HG02938 (cell line): Measurements from ENCODE around the gene SDC3.

Source experiments
- ATAC-seq: cut with Tn5 transposase; IDR thresholded peaks from one replicate; pipeline ENCODE4 v1.9.1; 2021; ENCODE audit warnings: mild to moderate bottlenecking, moderate library complexity; ENCODE audit not compliant: unreplicated experiment

SDC3 gene

GRCh38 chr1:30855686-30856259 lies 52.8 kb downstream of the SDC3 start:
- ATAC-seq = no peak

- ATAC-seq = no peak
These were observed 55.2 kb downstream of the SDC3 start for GRCh38 chr1:30853350-30853749.

DNA sequence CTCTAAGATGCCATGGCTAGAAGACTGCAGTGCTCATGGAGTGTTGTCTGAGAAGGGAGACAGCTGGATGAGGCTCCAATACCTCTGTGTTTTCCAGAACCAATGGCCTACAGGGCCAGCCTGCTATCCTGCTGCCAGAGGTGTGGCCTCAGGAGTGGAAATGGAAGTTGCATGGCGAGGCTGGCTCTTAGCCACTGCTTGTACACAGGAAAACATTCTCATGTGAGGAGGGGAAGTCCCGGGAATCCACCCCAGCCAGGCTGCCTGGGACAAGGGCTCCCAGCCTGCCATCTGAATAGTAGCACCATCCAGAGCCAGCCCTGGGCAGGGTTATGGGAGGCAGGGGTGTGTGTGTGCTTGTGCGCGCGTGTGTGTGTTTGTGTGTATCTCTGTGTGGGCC lies 56.5 kb downstream of the SDC3 start:
- ATAC-seq = no peak

GRCh38 chr1:30851286-30851685 lies 57.3 kb downstream of the SDC3 start:
- no peak for ATAC-seq

GRCh38 chr1:30850607-30851006 lies 58.0 kb downstream of the SDC3 start:
- no peak for ATAC-seq

DNA sequence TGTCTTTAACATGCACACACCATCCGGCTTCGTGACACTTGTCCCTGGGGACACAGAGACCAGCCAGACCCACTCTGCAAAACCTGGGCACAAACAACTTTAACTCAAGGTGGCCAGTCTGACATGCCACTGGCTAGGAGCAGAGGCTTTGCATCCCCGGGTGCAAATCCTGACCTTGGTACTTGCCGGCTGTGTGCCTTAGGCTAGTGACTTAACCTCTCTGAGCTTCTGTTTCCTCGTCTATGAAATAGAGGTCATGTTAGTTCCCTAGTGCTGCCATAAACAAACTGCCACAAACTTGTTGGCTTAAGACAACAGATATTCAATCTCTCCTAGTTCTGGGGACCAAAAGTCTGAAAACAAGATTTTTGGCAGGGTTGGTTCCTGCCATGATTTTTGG lies 60.4 kb downstream of the SDC3 start:
- no peak for ATAC-seq

DNA sequence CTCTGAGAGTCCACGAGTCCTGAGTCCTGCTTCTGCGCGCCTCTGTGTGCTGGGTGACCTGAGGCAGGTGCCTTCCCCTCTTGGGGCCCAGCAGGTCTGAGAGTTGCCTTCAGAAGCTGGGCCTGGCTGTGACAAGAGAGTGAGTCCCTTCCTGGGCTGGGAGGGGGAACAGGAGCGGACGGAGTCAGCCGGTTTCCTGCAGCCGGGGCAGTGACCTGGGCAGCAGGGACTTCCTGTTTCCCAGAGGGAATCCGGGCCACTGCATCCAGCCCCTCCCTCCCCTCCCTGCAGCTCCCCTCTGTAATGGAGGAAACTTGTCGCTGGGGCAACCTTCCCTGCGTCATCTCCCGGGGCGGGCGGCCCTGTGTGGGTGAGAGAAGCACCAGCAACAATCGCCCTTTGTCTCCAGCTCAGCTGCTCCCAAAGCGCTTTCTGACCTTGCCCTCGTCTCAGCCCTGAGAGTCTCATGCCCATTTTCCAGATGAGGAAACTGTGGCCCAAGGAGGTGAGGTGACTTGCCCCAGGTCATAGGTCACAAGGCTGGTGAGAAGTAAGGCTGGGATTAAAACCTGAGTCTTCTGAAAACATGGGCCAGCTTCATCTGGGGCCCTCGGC lies 61.1 kb downstream of the SDC3 start:
- no peak for ATAC-seq

DNA sequence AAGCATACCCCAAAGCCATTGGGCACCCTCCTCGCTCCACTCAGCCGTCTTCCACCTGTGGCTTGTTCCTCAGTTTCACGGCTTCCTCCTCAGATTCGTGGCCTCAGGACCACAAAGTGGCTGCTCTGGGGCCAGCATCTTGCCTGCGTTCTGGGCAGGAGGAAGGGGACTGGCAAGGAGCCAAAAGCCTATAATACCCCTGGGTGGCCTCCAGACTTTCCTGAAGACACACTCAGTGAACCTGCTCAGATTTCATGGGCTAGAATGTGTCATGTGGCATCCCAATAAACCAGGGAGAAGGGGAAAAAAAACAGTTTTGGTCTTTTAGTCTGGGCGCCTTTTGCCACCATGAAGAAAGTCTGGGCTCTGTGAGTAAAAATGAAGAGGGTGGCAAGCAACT lies 62.0 kb downstream of the SDC3 start:
- no peak for ATAC-seq

DNA sequence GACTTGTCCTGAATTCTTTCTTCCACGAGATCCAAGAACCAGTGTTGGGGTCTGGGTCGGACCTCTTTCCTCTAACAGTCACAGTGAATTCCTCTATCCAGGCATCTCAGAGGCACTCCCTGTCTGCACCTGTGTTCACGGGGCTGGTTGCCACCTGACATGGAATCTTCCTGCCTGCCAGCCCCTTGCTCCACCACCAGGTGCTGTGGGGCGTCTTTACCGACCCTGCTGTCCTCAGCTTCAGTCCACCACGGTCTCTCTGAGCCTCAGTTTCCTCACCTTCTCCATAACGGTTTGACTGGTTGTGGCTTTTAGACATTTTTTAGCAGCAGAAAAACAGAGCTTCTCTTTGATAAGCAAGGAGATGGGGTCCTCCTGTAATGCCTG lies 62.7 kb downstream of the SDC3 start:
- ATAC-seq = no peak

GRCh38 chr1:30845237-30845903 lies 63.2 kb downstream of the SDC3 start:
- ATAC-seq = no peak

DNA sequence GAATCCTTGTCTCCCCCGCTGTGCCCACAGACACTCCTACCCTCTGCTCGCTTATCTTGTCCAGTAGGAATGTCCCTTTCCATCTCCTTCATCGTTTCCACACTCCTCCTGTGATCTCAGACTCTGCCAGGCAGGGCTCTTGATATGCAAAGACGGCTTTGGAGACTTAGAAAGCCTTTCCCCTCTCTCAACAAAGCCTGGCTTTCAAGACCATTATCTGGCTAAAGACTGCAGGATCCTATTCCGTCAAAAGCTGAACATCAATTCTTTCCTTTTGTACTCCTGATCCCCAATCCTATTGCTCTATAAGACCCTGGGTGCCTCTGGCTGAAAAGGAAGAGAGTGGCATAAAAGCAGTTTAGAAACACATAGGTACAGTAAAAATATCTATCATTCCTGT lies 63.9 kb downstream of the SDC3 start:
- ATAC-seq = no peak

DNA sequence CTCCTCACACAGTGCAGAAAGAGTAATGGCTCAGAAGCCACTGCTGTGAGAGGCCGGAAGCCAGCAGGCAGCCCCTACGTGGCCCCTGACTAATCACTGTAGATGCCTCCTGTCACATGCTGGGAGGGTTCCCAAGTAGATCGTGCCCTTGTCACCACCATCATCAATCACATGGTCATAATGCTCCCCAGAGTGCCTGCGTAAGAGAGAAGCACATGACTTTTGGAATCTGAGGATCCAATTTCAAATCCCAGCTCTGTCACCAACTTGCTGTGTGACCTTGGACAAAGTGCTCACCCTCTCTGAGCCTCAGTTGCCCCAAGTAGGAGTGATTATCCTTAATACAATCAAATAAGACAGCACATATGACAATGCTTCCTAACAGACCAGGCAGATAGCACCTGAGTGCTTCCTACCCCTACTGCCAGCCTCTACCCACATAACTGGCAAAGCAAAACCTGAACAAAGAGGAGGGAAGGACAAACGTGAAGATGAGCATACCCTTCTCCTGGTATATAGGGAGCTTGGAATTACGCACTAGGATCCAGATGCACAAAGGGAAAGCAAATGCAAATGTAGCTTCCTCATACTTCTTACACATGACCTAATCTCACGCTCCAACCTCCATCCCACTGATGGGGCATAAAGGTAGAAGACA lies 65.7 kb downstream of the SDC3 start:
- ATAC-seq = no peak

GRCh38 chr1:30840904-30841598 lies 67.5 kb downstream of the SDC3 start:
- ATAC-seq = no peak

- no peak for ATAC-seq
These were observed 68.7 kb downstream of the SDC3 start for GRCh38 chr1:30839827-30840359.

DNA sequence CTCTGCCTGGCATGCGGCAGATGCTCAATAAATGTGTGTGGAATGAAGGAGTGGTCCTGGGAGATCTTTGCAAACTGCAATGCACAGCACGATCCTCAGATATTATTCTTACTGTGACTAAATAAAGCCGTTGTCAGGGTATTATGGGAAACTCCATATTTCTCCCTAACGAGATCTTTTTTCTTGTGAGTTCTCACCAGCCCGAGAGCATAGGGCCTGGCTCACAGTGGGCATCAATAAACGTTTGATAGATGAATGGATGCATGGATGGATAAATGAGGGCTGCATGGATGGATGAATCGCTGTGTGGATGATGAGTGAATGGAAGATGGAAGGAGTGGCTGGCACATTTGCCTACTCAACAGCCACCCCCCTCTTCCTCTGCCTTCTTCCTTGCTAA lies 69.6 kb downstream of the SDC3 start:
- no peak for ATAC-seq

GRCh38 chr1:30837653-30838052 lies 70.9 kb downstream of the SDC3 start:
- no peak for ATAC-seq

DNA sequence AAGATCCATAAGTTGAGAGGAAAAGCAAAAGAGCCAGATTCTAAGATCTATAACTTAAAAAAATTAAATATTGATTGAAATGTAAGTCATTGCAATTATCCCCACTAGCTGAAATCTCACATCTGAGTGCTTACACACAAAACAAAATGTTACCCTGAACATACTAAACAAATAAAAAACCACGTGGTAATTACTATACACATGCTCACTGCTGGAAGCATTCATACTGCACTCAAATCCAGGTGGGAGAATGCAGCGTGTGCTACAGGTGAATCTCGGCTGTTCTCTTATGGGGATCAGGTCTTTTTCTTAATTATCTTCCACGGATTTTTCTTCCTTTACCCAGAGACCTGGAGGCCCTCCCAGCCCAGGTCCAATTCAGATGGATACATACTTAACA lies 74.3 kb downstream of the SDC3 start:
- ATAC-seq = no peak

DNA sequence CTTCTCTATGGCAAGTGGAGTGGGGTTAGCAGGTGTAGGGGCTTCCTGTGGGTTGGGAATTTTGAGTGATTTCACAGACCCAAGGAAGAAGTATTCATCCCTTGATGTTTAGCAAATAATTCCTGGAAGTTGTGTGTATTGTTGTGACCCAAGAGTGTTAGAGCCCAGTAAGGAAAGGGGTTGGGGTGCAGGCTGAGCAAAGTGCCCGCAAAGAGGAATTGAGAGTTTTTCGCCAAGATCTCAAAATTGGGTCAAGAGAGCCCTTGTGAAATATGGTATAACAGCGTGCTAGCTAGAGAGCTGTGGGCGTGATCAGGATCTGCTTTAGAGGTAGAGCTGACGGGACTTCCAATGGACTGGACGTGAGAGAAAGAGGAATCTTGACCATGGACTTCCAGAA lies 78.0 kb downstream of the SDC3 start:
- no peak for ATAC-seq

DNA sequence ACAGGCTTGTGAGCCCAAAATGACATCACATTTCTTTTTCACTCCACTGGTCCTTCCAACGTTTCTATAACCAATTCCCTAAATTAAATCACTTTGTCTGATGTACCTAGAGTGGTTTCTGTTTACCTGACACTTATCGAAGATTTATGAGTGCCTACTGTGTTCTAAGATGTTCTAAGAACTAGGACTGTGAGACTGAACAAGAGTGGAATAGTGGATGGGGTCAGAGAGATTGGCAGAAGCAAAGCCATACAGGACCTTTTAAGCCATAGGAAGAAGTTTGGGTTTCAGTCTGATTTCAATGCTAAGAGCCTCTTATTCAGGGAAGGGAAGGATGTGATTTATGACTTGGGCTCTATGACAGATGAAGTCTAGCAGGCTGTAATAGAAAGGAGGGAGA lies 78.7 kb downstream of the SDC3 start:
- ATAC-seq = no peak

DNA sequence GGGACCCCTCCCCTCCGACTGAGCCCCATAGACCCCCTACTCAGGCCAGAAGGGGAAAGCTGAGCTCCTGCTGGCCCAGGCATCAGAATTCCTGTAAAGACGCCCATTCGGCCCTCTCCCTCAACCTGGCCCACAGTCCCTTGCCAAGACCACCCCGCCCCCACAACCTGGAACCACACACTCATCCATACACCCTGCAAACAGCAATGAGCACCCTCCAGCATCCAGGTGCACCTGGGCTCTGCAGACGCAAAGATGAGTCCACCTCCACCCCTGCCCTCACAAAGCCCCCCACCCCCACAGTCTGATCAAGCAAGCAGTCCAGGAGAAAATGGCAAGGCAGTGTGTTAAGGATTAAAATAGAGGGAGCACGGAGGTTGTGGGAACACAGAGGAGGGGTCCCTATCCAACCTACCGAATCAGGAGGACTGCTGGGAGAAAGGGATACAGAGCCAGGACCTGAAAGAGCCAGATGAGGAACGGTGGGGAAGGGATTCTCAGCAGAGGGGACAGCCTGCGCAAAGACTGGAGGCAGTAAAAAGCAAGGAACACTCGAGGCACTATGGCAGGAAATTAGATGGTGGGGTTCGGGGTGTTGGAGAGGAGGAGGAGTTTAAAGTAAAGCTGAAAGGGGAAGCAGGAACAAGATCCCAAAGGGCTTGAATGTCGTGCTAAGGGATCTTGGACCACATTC lies 83.7 kb downstream of the SDC3 start:
- no peak for ATAC-seq
